GM13977 (cell line): ENCODE data around the gene MUCL3.
"Not testable (repeated sequence)": the region's sequence is repeated elsewhere in the genome, so short reads cannot be mapped to it uniquely, and the experiment has no call there.

Experiments used
- DNase-seq: peaks from one replicate; pipeline ENCODE4 v3.0.0; 2012; ENCODE audit warnings: low spot score
- in situ Hi-C: fragments of 300-500 bp; cut with MboI; formaldehyde crosslinking; loops from one replicate; pipeline ENCODE4 v1.12.0; 2022; ENCODE audit warnings: low sequenced_read_pairs, low pct_unique_long_range_greater_than_20kb, mixed read lengths, inconsistent platforms; ENCODE audit not compliant: unreplicated experiment
- TF ChIP-seq, protein P1 (sequence below): IDR thresholded peaks from 2 replicates; pipeline ENCODE4 v1.5.1; 2012; ENCODE audit warnings: mild to moderate bottlenecking, control low read depth; ENCODE audit not compliant: insufficient read depth; ENCODE audit errors: extremely low read depth, missing control alignments

Gene MUCL3

DNA sequence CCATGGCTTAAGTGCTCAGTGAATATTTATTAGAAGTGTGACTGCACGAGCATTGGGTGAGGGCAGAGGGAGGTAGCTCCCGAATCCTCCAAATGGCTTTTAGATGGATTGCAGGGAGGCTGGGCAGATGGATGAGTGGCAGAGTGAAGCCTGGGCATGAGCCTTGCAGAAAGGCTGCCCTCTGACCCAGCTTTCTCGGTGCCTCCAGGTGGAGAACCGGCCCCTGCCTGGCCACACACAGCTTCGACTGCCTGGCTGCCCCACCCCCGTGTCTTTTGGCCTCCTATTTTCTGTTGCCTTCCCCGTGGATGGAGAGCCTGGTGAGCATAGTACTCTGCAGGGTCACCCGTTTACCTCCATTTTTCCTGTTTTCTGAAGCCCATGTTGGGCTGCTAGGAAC is 23.3 kb upstream of the MUCL3 start:
- in situ Hi-C loops = loop anchor here (5.0 kb wide), 1 partner anchor 160 kb away; no protein-coding TSS in a partner anchor
- TF ChIP-seq, protein P1, sequence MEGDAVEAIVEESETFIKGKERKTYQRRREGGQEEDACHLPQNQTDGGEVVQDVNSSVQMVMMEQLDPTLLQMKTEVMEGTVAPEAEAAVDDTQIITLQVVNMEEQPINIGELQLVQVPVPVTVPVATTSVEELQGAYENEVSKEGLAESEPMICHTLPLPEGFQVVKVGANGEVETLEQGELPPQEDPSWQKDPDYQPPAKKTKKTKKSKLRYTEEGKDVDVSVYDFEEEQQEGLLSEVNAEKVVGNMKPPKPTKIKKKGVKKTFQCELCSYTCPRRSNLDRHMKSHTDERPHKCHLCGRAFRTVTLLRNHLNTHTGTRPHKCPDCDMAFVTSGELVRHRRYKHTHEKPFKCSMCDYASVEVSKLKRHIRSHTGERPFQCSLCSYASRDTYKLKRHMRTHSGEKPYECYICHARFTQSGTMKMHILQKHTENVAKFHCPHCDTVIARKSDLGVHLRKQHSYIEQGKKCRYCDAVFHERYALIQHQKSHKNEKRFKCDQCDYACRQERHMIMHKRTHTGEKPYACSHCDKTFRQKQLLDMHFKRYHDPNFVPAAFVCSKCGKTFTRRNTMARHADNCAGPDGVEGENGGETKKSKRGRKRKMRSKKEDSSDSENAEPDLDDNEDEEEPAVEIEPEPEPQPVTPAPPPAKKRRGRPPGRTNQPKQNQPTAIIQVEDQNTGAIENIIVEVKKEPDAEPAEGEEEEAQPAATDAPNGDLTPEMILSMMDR = no peak
- no peak for DNase-seq

GRCh38 chr6:30918670-30919069 is 22.1 kb upstream of the MUCL3 start:
- DNase-seq = no peak
- TF ChIP-seq, protein P1 = no peak
- in situ Hi-C loops = loop anchor here (5.0 kb wide), 1 partner anchor 159 kb away; no protein-coding TSS in a partner anchor

DNA sequence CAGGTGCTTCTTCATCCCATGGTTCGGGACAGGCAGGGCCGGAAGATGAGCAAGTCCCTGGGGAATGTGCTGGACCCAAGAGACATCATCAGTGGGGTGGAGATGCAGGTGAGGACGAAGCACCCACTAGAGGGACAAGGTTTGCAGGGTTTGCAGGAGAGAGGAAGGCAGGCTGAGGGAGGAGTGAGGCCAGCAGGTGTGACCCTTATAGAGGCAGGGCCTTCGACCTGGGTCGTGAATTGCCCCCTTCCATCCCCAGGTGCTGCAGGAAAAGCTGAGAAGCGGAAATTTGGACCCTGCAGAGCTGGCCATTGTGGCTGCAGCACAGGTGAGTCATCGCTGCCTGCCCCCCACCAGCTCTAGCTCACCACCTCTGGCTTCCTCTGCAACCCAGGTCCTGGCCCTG is 18.3 kb upstream of the MUCL3 start:
- no peak for DNase-seq
- in situ Hi-C loops = no loop called here
- TF ChIP-seq, protein P1 = no peak

- in situ Hi-C loops, DNase-seq: not testable (repeated sequence)
Measured at GRCh38 chr6:30924040-30924627, 16.6 kb upstream of the MUCL3 start.

DNA sequence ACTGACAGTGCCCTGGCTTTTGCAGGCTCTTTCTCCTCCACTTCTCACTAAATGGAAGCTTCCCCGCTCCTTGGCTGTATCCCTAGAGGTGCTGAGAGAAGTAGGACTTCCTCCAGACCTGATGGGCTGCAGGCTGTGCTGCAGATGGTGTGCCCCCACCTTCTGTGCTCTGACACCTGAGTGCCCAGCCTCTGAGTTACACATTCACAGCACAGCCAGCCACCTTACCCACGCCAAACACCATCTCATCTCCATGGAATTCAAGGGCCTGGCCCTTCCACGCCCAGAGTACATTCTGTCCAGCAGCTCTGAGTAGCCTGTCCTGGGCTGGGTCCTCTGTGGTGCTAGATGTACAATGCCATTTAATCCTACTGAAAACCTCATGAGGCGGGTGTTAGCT is 14.1 kb upstream of the MUCL3 start:
- no peak for DNase-seq
- TF ChIP-seq, protein P1 = no peak
- in situ Hi-C loops = no loop called here

GRCh38 chr6:30927080-30927479 is 13.7 kb upstream of the MUCL3 start:
- DNase-seq, in situ Hi-C loops: not testable (repeated sequence)

GRCh38 chr6:30928677-30929076 is 12.1 kb upstream of the MUCL3 start:
- DNase-seq = no peak
- TF ChIP-seq, protein P1 = no peak
- in situ Hi-C loops = no loop called here

GRCh38 chr6:30930506-30930905 is 10.3 kb upstream of the MUCL3 start:
- TF ChIP-seq, protein P1 = no peak
- in situ Hi-C loops = no loop called here

More at GRCh38 chr6:30930506-30930905, 10.3 kb upstream of the MUCL3 start:
- no peak for DNase-seq
